ENCODE data around the gene JCHAIN. TPM values are rescaled to one million over a fixed set of nuclear protein-coding genes. Genes with fewer than 3 reads are reported as not detected.

JCHAIN gene
- total and polyA plus RNA-seq, 2 of the 13 experiments (the other 11 are each of a cell fraction or from before 2014, with no cell fraction given): not detected

GRCh38 chr4:70628444-70628843 lies 37.9 kb downstream of the JCHAIN start, which contains the start of gene ENAM:
TSS of gene ENAM (plus strand) at chr4:70628744. CDS start at chr4:70629501, 757 bp downstream.
- FAIRE-seq (no peak), DNase-seq (ENCODE audit: low spot score) (no peak), ATAC-seq (no peak)
- Histone ChIP-seq H3K4me2 (ENCODE audit: low read depth, low read length) (no peak within 1 kb of the TSS), H3K4me3 (replicated peaks in 1 of 3; ENCODE audit: insufficient read depth in 1 of 3, low read depth in 2 of 3, low read length in 3 of 3) (no peak within 1 kb of the TSS), H2AFZ (ENCODE audit: low read length) (no peak within 1 kb of the TSS), H3K36me3 (replicated peaks in 1 of 2; ENCODE audit: control insufficient read depth in 1 of 2, insufficient read depth in 2 of 2, low read length in 2 of 2) (no peaks in the 10 kb centered on the region), H3K79me2 (ENCODE audit: insufficient read depth, low read length) (no peaks in the 10 kb centered on the region), H3K4me1 (ENCODE audit: insufficient read depth, low read length) (no peaks in the 10 kb centered on the region), H4K20me1 (ENCODE audit: insufficient read depth, low read length) (no peaks in the 10 kb centered on the region), H3K27me3 (ENCODE audit: control insufficient read depth in 1 of 2, insufficient read depth in 2 of 2, low read length in 2 of 2) (no peaks in the 10 kb centered on the region), H3K9me3 (ENCODE audit: low read length) (no peaks in the 10 kb centered on the region), H3K27ac (ENCODE audit: extremely low read length, insufficient read depth, low read length) (no peak within 1 kb of the TSS), H3K9ac (ENCODE audit: insufficient read depth, low read depth, low read length) (no peak within 1 kb of the TSS)
- BruUV-seq (replicated peaks): no TSS peak
- in situ Hi-C loops (cut with HindIII; ENCODE audit: extremely low pct_ligation_motif_present, low pct_unique_long_range_greater_than_20kb) (no loop called here), intact Hi-C loops (cut with micrococcal nuclease; ENCODE audit: unreplicated experiment) (no loop called here)
- CTCF ChIA-PET (ENCODE audit: low intra/inter-chr PET ratio, low total read pairs): no interaction called here
- POLR2A ChIA-PET: no interaction called here
- 2% methylated on average over 2 of the region's 2 CpGs for WGBS (ENCODE audit: low lambda C conversion rate)
- TF ChIP-seq, protein P1, sequence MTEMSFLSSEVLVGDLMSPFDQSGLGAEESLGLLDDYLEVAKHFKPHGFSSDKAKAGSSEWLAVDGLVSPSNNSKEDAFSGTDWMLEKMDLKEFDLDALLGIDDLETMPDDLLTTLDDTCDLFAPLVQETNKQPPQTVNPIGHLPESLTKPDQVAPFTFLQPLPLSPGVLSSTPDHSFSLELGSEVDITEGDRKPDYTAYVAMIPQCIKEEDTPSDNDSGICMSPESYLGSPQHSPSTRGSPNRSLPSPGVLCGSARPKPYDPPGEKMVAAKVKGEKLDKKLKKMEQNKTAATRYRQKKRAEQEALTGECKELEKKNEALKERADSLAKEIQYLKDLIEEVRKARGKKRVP (CRISPR knock-in tag; IDR thresholded peaks at IDR 0.05): no peak
- TF ChIP-seq NR3C1 (CRISPR knock-in tag; IDR thresholded peaks at IDR 0.05): no peak
- TF ChIP-seq, protein P2, sequence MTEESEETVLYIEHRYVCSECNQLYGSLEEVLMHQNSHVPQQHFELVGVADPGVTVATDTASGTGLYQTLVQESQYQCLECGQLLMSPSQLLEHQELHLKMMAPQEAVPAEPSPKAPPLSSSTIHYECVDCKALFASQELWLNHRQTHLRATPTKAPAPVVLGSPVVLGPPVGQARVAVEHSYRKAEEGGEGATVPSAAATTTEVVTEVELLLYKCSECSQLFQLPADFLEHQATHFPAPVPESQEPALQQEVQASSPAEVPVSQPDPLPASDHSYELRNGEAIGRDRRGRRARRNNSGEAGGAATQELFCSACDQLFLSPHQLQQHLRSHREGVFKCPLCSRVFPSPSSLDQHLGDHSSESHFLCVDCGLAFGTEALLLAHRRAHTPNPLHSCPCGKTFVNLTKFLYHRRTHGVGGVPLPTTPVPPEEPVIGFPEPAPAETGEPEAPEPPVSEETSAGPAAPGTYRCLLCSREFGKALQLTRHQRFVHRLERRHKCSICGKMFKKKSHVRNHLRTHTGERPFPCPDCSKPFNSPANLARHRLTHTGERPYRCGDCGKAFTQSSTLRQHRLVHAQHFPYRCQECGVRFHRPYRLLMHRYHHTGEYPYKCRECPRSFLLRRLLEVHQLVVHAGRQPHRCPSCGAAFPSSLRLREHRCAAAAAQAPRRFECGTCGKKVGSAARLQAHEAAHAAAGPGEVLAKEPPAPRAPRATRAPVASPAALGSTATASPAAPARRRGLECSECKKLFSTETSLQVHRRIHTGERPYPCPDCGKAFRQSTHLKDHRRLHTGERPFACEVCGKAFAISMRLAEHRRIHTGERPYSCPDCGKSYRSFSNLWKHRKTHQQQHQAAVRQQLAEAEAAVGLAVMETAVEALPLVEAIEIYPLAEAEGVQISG (CRISPR knock-in tag; IDR thresholded peaks at IDR 0.05): no peak
- TF ChIP-seq ZNF788 (CRISPR knock-in tag; IDR thresholded peaks at IDR 0.05; ENCODE audit: borderline replicate concordance): no peak
- no peak for TF ChIP-seq ZNF841 (CRISPR knock-in tag; IDR thresholded peaks at IDR 0.05; ENCODE audit: borderline replicate concordance)
- no peak for TF ChIP-seq FOXK1 (CRISPR knock-in tag; IDR thresholded peaks at IDR 0.05; ENCODE audit: borderline replicate concordance, low read depth)
- no peak for TF ChIP-seq ZMYM2 (CRISPR knock-in tag; IDR thresholded peaks at IDR 0.05)
- no peak for TF ChIP-seq PITX1 (CRISPR knock-in tag; IDR thresholded peaks at IDR 0.05)
- no peak for TF ChIP-seq HOXA7 (CRISPR knock-in tag; IDR thresholded peaks at IDR 0.05)
- no peak for TF ChIP-seq ZNF138 (CRISPR knock-in tag; IDR thresholded peaks at IDR 0.05; ENCODE audit: low read depth)
- no peak for TF ChIP-seq DMTF1 (CRISPR knock-in tag; IDR thresholded peaks at IDR 0.05)
- no peak for TF ChIP-seq PAWR (CRISPR knock-in tag; IDR thresholded peaks at IDR 0.05; ENCODE audit: borderline replicate concordance)
- no peak for TF ChIP-seq ZNF781 (CRISPR knock-in tag; IDR thresholded peaks at IDR 0.05; ENCODE audit: borderline replicate concordance, not compliant biosample characterization)
- TF ChIP-seq, protein P3, sequence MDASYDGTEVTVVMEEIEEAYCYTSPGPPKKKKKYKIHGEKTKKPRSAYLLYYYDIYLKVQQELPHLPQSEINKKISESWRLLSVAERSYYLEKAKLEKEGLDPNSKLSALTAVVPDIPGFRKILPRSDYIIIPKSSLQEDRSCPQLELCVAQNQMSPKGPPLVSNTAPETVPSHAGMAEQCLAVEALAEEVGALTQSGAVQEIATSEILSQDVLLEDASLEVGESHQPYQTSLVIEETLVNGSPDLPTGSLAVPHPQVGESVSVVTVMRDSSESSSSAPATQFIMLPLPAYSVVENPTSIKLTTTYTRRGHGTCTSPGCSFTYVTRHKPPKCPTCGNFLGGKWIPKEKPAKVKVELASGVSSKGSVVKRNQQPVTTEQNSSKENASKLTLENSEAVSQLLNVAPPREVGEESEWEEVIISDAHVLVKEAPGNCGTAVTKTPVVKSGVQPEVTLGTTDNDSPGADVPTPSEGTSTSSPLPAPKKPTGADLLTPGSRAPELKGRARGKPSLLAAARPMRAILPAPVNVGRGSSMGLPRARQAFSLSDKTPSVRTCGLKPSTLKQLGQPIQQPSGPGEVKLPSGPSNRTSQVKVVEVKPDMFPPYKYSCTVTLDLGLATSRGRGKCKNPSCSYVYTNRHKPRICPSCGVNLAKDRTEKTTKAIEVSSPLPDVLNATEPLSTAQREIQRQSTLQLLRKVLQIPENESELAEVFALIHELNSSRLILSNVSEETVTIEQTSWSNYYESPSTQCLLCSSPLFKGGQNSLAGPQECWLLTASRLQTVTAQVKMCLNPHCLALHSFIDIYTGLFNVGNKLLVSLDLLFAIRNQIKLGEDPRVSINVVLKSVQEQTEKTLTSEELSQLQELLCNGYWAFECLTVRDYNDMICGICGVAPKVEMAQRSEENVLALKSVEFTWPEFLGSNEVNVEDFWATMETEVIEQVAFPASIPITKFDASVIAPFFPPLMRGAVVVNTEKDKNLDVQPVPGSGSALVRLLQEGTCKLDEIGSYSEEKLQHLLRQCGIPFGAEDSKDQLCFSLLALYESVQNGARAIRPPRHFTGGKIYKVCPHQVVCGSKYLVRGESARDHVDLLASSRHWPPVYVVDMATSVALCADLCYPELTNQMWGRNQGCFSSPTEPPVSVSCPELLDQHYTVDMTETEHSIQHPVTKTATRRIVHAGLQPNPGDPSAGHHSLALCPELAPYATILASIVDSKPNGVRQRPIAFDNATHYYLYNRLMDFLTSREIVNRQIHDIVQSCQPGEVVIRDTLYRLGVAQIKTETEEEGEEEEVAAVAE (CRISPR knock-in tag; IDR thresholded peaks at IDR 0.05; ENCODE audit: borderline replicate concordance): no peak
- TF ChIP-seq PRMT3 (CRISPR knock-in tag; IDR thresholded peaks at IDR 0.05; ENCODE audit: borderline replicate concordance, low read depth): no peak
